ENCODE results near the gene PROK1. TPM values are rescaled to one million over a fixed set of nuclear protein-coding genes. Genes with fewer than 3 reads are reported as not detected.

Gene PROK1
- total RNA-seq, 2 donors from 2014 or later, result 10.7 to 75.3 TPM

Other genes starting within 250 kb of the PROK1 start
- 10 to 100 TPM in 1 of 2 donors, 1 to 10 TPM in 1; 4.7 to 23.9 TPM for gene KCNC4, start 240.8 kb upstream of the PROK1 start, total RNA-seq
- 10 to 100 TPM; 18.7 to 42.6 TPM for gene RBM15, start 111.8 kb upstream of the PROK1 start, total RNA-seq
- 1 to 10 TPM; 1.7 to 9.0 TPM for gene SLC16A4, start 60.1 kb upstream of the PROK1 start, total RNA-seq
- 100 to 1,000 TPM in 1 of 2 donors, 10 to 100 TPM in 1; 86.6 to 132 TPM for gene LAMTOR5, start 43.5 kb upstream of the PROK1 start, total RNA-seq
- not detected for gene KCNA10, start 68.0 kb downstream of the PROK1 start, total RNA-seq
- gene KCNA2, start 155.2 kb downstream of the PROK1 start, total RNA-seq, result 1 to 10 TPM in 1 of 2 donors, under 1 TPM in 1; 0.64 to 6.2 TPM
- gene KCNA3, start 223.8 kb downstream of the PROK1 start, total RNA-seq, result under 1 TPM; 0.62 to 0.91 TPM

All from prostate gland (tissue), 2 donors.